HUES48 (cell line): ENCODE results near the gene SERTAD4.
"Not testable (repeated sequence)": the region's sequence is repeated elsewhere in the genome, so short reads cannot be mapped to it uniquely, and the experiment has no call there.

Experiments
- H3K27ac ChIP-seq: one replicate; pipeline ENCODE4 v1.7.0; 2013; ENCODE audit warnings: low read depth, low read length, inconsistent platforms
- H3K27me3 ChIP-seq: 2 replicates; pipeline ENCODE4 v1.6.1; 2013; ENCODE audit warnings: mild to moderate bottlenecking, low read length; ENCODE audit not compliant: control insufficient read depth, insufficient read depth
- H3K36me3 ChIP-seq: 2 replicates; pipeline ENCODE4 v1.6.1; 2013; ENCODE audit warnings: low read length; ENCODE audit not compliant: control insufficient read depth, insufficient read depth
- H3K4me1 ChIP-seq: 2 replicates; pipeline ENCODE4 v1.6.1; 2013; ENCODE audit warnings: mild to moderate bottlenecking, low read length; ENCODE audit not compliant: control insufficient read depth, insufficient read depth
- H3K4me3 ChIP-seq: 2 replicates; pipeline ENCODE4 v1.5.1; 2013; ENCODE audit warnings: mild to moderate bottlenecking, low read depth, low read length
- H3K9ac ChIP-seq: 2 replicates; pipeline ENCODE4 v1.6.1; 2013; ENCODE audit warnings: mild to moderate bottlenecking, low read depth, low read length, moderate library complexity
- H3K9me3 ChIP-seq: 2 replicates; pipeline ENCODE4 v1.6.1; 2013; ENCODE audit warnings: low read length; ENCODE audit not compliant: control insufficient read depth, insufficient read depth

SERTAD4 gene

GRCh38 chr1:210232511-210233215 is at the start of gene SERTAD4:
TSS of gene SERTAD4 (plus strand) at chr1:210232796. CDS start at chr1:210237961, 5,165 bp downstream.
- Histone ChIP-seq H3K9ac (no peak within 1 kb of the TSS), H3K9me3 (no peaks in the 10 kb centered on the region), H3K4me3 (peak within 1 kb of the TSS; percentile 59), H3K27ac (peak within 1 kb of the TSS; percentile 68), H3K4me1 (peaks cover 17% of the 10 kb centered on the region), H3K36me3 (no peaks in the 10 kb centered on the region), H3K27me3 (peaks cover 71% of the 10 kb centered on the region)

GRCh38 chr1:210185063-210185462 is 47.5 kb upstream of the SERTAD4 start:
- no peak overlapping the region for H3K4me3 ChIP-seq
- H3K27me3 ChIP-seq: no peaks in the 10 kb centered on the region
- no peaks in the 10 kb centered on the region for H3K9me3 ChIP-seq
- no peak overlapping the region for H3K9ac ChIP-seq
- H3K27ac ChIP-seq: no peak overlapping the region
- H3K4me1 ChIP-seq: no peaks in the 10 kb centered on the region
- no peaks in the 10 kb centered on the region for H3K36me3 ChIP-seq

GRCh38 chr1:210187849-210188606 is 44.6 kb upstream of the SERTAD4 start:
- not testable (repeated sequence) for H3K4me1 ChIP-seq, H3K9ac ChIP-seq, H3K9me3 ChIP-seq, H3K36me3 ChIP-seq, H3K4me3 ChIP-seq, H3K27me3 ChIP-seq, H3K27ac ChIP-seq

- Histone ChIP-seq H3K9ac (no peak overlapping the region), H3K9me3 (no peaks in the 10 kb centered on the region), H3K27me3 (no peaks in the 10 kb centered on the region), H3K36me3 (no peaks in the 10 kb centered on the region), H3K4me1 (no peaks in the 10 kb centered on the region), H3K27ac (no peak overlapping the region), H3K4me3 (no peak overlapping the region)
These were observed 43.2 kb upstream of the SERTAD4 start for GRCh38 chr1:210189426-210189825.

DNA sequence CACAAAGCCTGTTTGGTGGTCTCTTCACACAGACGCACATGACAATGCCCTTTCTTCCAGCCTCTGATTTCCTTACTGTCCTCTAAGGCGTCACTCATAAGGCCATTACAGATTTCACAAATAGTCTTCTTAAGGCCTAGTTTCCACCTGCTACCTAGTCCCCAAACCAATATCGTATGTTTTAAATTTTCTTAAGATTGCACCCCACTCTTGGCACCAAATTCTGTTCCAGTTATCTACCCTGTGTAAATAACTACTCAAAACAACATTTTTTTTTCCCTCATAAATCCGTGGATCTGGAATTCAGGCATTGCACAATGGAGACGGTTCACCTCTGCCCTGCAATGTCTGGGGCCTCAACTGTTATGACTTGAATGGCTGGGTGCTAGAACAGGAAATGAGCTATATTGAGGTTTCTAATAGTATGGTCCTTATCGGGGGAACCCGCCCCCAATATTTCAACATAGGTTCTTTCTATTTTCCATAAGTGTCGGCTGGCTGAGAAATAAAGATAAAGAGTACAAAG is 36.9 kb upstream of the SERTAD4 start:
- no peaks in the 10 kb centered on the region for H3K36me3 ChIP-seq
- peaks cover 9% of the 10 kb centered on the region; the same call in 1 of the 2 replicates for H3K9me3 ChIP-seq
- H3K4me1 ChIP-seq: no peaks in the 10 kb centered on the region
- no peak overlapping the region for H3K9ac ChIP-seq
- H3K27me3 ChIP-seq: no peaks in the 10 kb centered on the region
- H3K4me3 ChIP-seq: no peak overlapping the region
- no peak overlapping the region for H3K27ac ChIP-seq

GRCh38 chr1:210196266-210196665 is 36.3 kb upstream of the SERTAD4 start:
- H3K4me1 ChIP-seq, H3K9me3 ChIP-seq, H3K27ac ChIP-seq, H3K27me3 ChIP-seq, H3K9ac ChIP-seq, H3K36me3 ChIP-seq, H3K4me3 ChIP-seq: not testable (repeated sequence)

GRCh38 chr1:210198840-210199239 is 33.8 kb upstream of the SERTAD4 start:
- Histone ChIP-seq H3K9me3 (peaks cover 9% of the 10 kb centered on the region; the same call in 1 of the 2 replicates), H3K4me3 (no peak overlapping the region), H3K9ac (no peak overlapping the region), H3K27ac (no peak overlapping the region), H3K4me1 (no peaks in the 10 kb centered on the region), H3K27me3 (no peaks in the 10 kb centered on the region), H3K36me3 (no peaks in the 10 kb centered on the region)

- no peaks in the 10 kb centered on the region for H3K27me3 ChIP-seq
- H3K9me3 ChIP-seq: peaks cover 9% of the 10 kb centered on the region; the same call in 1 of the 2 replicates
- H3K9ac ChIP-seq: no peak overlapping the region
- H3K36me3 ChIP-seq: no peaks in the 10 kb centered on the region
- H3K4me1 ChIP-seq: no peaks in the 10 kb centered on the region
- no peak overlapping the region for H3K27ac ChIP-seq
- no peak overlapping the region for H3K4me3 ChIP-seq
These were observed 32.4 kb upstream of the SERTAD4 start for GRCh38 chr1:210200124-210200736.

GRCh38 chr1:210201681-210202080 is 30.9 kb upstream of the SERTAD4 start:
- Histone ChIP-seq H3K27ac (no peak overlapping the region), H3K27me3 (no peaks in the 10 kb centered on the region), H3K4me3 (no peak overlapping the region), H3K9ac (no peak overlapping the region), H3K9me3 (no peaks in the 10 kb centered on the region), H3K4me1 (no peaks in the 10 kb centered on the region), H3K36me3 (no peaks in the 10 kb centered on the region)

DNA sequence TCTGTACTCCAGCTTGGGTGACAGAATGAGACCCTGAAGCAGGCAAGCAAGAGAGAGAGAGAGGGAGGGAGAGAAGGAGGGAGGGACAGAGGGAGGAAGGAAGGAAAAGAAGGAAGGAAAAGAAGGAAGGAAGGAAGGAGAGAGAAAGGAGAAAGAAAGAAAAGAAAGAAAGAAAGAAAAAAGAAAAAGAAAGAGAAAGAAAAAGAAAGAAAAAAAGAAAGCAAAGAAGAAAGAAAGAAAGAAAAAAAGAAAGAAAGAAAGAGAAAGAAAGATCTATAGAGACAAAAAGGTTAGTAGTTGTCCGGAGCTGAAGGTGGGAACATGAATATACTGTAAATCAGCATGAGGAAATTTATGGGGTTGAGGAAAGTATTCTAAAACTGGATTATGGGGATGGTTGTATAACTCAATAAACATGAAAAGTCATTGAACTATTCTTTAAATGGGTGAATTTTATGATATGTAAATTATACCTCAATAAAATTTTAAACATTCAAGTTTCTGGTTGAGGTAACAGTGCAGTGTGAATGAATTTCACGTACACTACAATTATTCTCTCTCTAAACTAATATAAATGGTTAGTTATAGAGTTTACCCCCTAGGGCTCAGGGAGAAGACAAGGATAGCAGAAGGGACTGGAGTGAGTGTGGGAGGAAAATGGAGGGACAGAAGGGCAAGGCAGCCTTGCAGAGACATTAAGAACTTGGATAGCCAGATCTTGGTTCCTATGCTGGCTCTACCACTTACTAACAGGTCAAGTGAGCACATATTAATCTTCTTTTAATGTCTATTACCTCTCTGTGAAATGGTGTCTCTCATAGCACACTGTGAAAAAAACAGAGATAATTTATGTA is 24.8 kb upstream of the SERTAD4 start:
- Histone ChIP-seq H3K4me1 (no peaks in the 10 kb centered on the region), H3K9me3 (no peaks in the 10 kb centered on the region), H3K4me3 (no peak overlapping the region), H3K27ac (no peak overlapping the region), H3K36me3 (no peaks in the 10 kb centered on the region), H3K27me3 (no peaks in the 10 kb centered on the region), H3K9ac (no peak overlapping the region)
